GM19438 (cell line): ENCODE measurements around the gene CD84.
"Not testable (repeated sequence)": the region's sequence is repeated elsewhere in the genome, so short reads cannot be mapped to it uniquely, and the experiment has no call there.

Source experiments
- ATAC-seq: cut with Tn5 transposase; IDR thresholded peaks from one replicate; pipeline ENCODE4 v1.9.1; 2021; ENCODE audit warnings: low read depth; ENCODE audit not compliant: unreplicated experiment

Gene CD84

DNA sequence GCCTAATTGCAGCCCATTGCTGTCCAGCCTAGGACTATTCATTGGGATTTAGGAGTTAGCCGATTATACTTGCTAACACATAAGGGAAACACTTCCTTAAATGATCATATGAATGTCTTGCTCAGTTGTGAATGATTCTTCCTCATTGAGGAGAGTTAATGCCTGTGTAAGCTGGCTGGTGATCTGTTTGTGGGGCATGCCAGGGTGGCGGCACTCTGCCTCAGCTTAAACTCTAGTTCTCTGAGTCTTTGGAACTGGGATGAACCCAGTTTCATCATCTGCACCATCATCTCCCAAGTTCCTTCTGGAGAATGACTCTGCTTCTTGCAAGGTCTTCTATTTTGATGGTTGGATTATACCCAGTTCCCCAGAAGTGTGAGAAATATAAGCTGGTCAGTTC, 32.4 kb downstream of the CD84 start:
- ATAC-seq = no peak

DNA sequence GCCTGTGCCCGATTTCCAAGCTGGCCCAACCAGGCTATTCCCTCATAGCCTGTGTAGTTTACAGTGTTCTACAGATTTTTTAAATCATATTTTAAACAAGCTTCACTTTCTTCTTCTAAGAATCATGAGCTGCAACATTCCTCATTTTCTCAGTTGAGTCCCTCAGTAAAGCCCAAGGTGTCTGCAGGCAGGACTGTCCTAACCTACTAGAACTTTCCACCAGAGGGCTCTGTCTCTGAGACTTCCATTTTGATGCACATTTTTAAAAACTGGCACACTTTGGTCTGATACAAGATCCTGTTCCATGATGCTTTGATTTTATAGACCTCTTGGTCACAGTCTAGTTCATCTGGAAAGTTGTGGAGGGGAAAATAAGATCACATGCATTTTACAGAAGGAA, 34.6 kb downstream of the CD84 start:
- ATAC-seq = no peak

DNA sequence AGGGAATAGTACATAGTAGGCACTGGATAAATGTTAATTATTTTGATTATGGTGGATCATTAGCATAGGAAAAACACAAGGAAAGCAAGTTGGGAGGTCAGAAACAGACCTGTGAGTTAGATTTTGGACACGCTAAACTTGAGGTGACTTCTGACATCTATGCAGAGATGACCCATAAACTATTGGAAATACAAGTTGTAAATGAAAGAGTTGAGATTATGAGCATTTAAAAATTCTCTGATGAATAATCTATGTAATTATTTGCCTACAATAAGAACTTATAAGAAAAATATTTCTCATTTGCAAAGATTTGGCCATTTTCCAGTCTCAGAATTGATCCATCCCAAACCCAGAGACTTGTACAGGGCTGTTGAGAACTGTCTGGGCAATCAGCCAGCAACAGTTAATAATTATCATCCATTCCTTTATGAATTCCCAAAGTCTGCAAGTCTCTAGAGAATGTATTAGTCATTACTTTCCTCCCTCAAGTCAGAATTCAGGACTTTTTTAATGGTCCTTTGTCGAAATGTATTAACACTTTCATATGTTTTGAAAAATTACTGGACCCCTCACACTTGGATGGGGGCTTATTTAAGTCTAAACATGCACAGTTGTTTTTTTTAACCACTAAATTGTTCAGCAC, 36.9 kb downstream of the CD84 start:
- ATAC-seq = no peak

DNA sequence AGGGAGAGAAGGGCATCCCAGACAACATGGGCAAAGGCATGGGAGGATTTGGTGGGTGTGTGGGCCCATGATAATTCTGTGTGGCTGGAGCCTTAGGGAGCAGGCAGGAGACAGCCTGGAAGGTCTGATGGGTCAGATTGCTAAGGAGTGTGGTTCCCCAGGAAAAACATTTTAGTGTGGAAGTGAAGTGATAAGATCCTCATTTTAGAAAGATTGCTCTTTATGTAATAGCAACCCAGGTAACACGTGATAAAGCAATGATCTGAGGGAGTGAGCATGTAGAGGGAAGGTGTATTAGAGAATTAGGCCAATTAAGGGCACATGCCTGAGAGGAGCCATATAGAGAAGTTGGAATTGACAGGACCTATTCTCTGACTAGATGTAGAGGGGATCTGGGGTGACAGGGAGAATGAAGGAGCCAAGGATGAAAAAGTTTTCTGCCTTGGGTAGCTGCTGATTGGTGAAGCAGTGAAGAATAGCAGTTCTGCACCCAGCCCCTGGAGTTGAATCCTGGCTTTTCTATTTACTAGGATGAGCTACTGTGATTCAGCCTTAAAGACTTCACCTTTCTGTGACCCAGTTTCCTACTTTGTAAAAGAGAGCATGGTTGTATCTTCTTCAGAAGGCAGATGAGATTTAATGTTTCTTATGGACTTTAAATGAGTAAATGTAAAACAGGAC, 37.5 kb downstream of the CD84 start:
- ATAC-seq = no peak

DNA sequence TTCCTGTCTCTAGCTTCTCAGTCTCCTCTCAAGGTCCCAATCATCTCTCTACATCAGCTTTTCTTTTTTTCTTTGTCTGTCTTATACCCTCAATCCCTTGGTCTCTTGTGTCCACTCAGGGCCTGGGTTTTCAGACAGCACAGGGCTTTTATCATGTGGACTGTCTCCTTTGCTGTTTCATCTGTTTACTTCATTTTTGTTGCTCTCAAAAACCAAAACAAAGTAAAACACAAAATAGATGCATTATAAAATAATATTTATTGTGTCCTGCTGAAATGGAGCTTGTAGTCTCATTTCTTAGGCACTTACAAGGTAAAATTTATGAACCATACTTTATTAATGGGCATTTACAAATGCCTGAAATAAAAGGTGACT, 38.5 kb downstream of the CD84 start:
- no peak for ATAC-seq

DNA sequence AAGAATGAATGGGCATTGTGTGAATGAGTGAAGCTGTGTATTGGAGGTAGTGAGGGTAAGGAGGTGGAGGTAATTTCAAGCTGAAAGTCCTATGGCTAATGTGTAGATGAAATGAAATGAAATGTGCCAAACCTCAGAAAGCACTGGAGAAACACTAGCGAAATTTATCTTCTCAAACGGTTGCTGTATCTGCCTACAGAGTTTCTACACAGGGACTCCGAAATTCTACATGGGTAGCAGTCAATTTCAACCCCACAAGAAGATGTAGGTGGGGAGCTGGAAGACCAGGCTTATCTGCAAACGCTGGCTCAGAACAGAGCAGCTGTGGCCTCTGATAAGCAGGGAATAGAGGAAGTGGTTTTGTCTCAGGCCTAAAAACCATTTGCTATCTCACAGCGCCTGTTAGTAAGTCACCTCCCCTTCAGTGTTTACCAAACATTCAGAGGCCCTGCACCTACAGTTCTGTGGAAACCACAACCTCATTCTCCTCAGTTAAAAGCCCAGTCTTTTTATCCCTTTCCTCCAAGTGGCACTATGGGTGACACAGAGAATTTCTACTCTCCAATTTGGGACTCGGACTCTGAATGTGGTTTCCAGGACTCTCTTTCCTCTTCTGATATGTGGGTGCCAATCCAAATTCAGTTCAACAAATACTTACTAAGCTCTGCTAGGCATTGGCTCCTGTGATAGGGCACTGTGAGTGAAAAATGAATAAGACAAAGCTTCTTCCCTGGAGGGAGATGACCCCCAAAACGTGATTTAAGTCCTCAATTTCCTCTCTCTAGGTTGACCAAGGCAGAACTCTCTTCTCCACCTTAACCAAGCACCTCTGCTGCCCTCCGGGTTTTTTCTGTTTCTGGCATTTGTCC, 39.1 kb downstream of the CD84 start:
- peak; percentile 90 for ATAC-seq

DNA sequence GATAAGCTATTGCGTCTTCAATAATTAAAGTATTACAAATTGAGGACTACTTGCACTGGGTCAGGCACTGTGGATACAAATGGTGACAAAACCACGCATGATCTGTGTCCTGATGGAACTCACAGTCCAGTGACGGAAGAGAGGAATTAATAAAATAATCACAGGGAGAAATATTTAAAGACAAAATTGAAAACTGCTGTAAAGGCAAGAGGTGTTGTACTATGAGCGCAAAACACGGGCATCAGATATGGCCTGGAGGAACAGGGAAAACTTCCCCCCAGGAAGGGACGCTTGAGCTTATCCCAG, 39.7 kb downstream of the CD84 start:
- no peak for ATAC-seq

DNA sequence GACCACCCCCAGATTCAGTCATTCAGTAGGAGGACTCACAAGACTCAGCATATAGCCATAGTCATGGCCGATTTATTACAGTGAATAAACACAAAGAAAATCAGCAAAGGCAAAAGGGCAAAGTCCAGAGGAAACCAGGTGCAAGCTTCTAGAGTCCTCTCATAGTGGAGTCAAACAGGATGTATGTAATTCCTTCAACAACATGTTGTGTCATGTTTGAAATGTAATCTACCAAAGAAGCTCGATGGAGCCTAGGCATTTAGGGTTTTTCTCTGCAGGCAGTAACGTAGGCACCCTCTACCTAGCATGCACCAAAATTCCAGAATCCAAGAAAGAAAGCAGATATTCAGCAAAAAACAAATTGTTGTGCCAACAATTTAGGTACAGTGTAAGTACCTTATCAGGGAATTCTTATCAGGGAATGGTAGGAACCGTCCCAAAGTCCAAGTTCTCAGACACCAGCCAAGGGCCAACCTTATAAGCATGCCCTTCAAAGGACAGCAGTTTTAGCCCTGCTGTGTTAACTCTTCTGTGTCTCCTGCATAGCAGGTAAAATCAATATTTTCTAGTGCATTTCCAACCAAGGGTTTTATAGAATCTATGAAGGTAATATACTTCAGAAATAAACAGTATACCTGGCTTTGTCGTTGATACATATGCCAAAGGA, 40.2 kb downstream of the CD84 start:
- no peak for ATAC-seq

DNA sequence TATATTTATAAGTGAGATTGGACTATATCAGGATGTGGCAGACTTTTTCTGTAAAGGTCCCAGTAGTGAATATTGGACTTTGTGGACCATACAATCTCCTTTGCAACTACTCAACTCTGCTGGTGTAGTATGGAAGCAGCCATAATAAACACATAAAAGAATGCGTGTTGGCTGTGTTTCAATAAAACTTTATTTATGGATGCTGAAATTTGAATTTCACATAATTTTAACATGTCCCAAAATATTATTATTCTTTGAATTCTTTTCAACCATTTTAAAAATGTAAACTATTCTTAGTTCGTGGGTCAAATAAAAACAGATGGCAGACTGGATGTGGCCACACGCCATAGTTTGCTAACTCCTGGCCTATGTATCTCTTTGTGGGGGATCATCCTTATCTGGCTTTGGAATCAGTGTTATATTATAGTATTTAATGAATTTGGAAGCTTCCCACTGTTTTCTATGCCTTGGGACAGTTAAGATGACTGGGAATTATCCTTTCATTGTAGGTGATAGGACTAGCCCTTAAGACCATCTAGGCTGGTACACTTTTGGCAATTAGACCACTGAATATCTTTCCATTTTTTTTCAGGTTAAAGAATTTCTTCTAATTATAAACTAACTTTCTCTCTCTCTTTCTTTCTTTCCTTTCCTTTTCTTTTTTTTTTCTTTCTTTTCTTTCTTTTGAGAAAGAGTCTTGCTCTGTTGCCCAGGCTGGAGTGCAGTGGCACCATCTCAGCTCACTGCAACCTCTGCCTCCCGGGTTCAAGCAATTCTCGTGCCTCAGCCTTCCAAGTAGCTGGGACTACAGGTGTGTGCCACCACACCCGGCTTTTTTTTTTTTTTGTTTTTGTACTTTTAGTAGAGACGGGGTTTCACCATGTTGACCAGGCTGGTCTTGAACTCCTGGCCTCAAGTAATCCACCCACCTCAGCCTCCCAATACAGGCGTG, 41.3 kb downstream of the CD84 start:
- no peak for ATAC-seq

DNA sequence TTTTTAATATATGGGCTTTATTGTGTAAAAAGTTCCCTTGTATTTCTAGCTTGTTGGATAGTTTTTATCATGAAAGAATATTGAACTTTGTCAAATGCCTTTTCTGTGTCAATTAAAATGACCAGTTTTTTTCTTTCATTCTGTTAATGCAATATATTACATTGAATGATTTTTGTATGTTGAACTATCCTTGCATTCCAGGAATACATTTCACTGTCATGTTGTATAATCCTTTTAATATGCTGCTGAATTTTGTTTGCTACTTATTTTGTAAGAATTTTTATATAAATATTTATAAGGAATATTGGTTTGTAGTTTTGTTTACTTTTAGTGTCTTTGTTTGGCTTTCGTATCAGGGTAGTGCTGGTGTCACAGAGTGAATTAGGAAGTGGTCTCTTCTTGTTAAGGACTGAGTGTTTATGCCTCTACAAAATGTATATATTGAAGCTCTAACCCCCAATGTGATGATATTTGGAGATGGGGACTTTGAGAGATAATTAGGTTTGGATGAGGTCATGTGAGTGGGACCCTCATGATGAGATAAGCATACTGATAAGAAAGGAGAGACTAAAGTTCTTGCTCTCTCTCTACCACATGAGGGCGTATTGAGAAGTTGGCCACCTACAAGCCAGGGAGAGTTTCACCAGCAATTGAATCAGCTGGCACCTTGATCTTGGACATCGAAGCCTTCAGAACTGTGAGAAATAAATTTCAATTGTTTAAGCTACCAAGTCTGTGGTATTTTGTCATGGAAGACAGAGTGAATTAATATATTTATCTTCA, 44.3 kb downstream of the CD84 start:
- ATAC-seq = no peak

DNA sequence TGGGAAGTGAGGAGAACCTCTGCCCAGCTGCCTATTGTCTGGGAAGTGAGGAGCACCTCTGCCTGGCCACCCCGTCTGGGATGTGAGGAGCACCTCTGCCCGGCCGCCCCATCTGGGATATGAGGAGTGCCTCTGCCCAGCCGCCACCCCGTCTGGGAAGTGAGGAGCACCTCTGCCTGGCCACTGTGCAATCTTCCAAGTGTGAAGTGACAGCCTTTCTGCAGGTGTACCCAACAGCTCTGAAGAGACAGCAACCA, 46.8 kb downstream of the CD84 start:
- not testable (repeated sequence) for ATAC-seq

DNA sequence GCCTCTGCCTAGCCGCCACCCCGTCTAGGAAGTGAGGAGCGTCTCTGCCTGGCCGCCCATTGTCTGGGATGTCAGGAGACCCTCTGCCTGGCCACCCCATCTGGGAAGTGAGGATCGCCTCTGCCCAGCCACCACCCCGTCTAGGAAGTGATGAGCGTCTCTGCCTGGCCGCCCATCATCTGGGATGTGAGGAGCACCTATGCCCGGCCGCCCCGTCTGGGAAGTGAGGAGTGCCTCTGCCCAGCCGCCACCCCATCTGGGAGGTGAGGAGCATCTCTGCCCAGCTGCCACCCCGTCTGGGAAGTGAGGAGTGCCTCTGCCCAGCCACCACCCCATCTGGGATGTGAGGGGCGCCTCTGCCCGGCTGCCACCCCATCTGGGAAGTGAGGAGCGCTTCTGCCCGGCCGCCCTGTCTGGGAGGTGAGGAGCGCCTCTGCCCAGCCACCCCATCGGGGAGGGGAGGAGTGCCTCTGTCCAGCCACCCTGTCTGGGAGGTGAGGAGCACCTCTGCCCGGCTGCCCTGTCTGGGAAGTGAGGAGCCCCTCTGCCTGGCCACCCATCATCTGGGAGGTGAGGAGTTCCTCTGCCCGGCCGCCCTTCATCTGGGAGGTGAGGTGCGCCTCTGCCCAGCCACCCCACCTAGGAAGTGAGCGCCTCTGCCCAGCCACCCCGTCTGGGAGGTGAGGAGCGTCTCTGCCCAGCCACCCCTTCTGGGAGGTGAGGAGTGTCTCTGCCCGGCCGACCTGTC, 47.3 kb downstream of the CD84 start:
- not testable (repeated sequence) for ATAC-seq

DNA sequence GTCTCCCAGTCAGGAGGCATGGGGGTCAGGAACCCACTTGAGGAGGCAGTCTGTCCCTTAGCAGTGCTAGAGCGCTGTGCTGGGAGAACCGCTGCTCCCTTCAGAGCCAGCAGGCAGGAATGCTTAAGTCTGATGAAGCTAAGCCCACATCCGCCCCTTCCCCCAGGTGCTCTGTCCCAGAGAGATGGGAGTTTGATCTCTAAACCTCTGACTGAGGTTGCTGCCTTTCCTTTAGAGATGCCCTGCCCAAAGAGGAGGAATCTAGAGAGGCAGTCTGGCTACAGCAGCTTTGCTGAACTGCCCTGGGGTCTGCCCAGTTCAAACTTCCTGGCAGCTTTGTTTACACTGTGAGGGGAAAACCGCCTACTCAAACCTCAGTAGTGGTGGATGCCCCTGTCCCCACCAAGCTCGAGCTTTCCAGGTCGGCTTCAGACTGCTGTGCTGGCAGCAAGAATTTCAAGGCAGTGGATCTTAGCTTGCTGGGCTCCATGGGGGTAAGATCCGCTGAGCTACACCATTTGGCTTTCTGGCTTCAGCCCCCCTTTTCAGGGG, 49.8 kb downstream of the CD84 start:
- not testable (repeated sequence) for ATAC-seq

DNA sequence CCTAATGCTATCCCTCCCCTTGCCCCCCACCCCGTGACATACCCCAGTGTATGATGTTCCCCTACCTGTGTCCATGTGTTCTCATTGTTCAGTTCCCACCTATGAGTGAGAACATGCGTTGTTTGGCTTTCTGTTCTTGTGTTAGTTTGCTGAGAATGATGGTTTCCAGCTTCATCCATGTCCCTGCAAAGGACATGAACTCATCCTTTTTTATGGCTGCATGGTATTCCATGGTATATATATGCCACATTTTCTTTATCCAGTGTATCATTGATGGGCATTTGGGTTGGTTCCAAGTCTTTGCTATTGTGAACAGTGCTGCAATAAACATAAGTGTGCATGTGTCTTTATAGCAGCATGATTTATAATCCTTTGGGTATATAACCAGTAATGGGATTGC, 55.5 kb downstream of the CD84 start:
- not testable (repeated sequence) for ATAC-seq

DNA sequence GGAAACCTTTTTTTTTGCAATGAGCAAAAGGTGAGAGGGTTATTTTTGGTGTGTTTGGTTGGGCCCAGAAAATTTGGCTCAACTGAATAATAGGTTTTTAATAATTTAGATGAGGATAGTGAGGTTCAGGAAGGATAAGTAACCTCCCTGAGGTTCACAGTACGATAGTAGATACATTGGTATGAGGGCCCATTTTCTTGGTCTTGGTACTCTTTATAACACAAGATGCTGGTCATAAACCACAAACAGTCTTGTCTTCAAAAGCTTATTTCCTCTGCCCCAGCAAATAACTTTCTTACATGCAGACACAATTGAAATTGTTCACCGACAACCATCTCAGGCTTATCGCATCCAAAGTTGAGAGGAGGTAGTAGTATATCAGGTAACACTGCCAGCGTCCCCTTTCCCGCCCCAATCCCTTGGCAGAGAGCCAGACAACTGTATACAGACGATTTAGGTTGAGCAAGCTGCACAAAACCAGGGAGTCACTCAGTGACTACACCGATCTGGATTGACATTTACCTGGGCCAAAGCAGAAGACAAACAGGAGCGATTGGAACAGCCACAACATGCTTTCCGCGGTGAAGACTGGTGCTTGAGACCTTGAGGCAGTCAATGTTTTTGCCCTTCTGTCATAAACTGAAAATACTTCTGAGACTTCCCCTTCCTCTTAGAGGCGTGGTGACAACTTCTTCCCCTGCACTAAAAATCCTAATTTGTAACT, 56.5 kb downstream of the CD84 start, which contains the start of gene SLAMF6:
SLAMF6 (minus strand) TSS at position 634 of the 724 bp plus-strand sequence; CDS start at position 571, 63 bp downstream.
- ATAC-seq = no peak

DNA sequence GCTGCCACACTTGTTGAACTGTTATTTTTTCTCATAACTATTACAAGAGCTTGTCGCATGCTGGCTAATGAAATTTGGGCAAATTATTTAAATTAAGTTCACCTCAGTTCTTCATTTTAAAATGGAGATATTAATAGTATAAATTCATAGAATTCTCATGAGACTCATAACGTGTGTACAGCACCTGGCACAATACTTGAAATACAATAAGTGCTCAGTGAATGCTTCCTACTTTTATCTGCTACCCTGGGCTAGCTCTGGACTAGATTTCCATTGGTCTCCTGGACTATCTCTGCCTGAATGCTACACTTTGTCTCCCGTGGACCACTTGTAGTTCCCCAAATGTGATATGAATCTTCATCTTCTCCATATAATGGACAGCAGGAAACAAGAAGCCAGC, 57.2 kb downstream of the CD84 start:
- ATAC-seq = no peak

DNA sequence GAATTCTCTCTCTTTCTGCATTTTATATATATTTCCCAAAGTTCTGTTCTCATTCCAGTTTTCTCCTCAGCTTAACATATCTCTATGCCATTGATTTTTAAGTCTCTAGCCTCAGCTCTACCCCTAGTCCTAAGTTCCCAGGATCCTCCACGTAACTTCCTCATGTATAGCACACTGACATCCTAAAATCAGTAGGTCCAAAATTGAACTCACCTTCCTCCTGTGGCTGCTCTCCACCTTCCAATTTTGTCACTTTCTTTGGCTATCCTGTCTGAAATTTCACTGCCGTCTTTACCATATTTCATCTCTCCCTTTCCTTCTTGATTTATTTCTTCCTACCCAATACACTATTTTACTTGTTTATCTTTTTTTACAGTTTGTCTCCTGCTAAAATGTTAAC, 57.7 kb downstream of the CD84 start:
- no peak for ATAC-seq

DNA sequence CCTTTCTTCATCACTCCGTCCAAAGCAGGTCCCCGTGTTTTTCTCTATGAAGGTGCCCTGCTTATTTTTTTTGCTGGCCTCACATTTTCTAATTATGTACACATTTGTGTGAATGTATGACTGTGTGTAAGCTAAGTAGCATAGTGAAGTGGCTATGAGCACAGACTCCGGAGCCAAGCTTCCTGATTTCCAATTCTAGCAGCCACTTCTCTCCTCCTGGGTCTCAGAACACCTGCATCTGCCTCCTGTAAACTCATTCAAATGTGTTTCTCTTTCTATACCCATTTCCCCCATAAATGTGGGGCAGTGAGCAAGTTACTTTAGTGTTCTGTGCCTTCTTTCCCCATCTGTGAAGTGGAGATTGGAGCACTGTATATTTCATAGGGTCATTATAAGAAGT, 58.3 kb downstream of the CD84 start:
- ATAC-seq = no peak
